Transverse colon (tissue), 4 donors: ENCODE results near the gene MYBPC2. TPM values are rescaled to one million over a fixed set of nuclear protein-coding genes. Genes with fewer than 3 reads are reported as not detected.
A peak's percentile ranks its signal among the peaks of the same experiment; 100 is the strongest.

Experiments
- DNase-seq: peaks from one replicate; pipeline ENCODE4 v3.0.0-alpha.2; 2019
- H3K27ac ChIP-seq, 4 donors: fragments of 200-600 bp; sonication (generic); 2 replicates each; pipeline ENCODE4 v1.5.1; 2016 to 2018; ENCODE audit warnings: inconsistent platforms in 4 of 4
- H3K27me3 ChIP-seq: fragments of 200-600 bp; sonication (generic); 2 replicates; pipeline ENCODE4 v1.5.1; 2017; ENCODE audit warnings: inconsistent platforms
- H3K36me3 ChIP-seq, 4 donors: fragments of 200-600 bp; sonication (generic); 2 replicates each; pipeline ENCODE4 v1.5.1; 2017 to 2019; ENCODE audit warnings: inconsistent platforms in 4 of 4
- H3K4me1 ChIP-seq, 4 donors: fragments of 200-600 bp; sonication (generic); 2 replicates each; pipeline ENCODE4 v1.5.1; 2017 to 2020; ENCODE audit warnings: inconsistent platforms in 4 of 4
- H3K4me3 ChIP-seq, 4 donors: fragments of 200-600 bp; sonication (generic); 1 replicate in 1 of 4; 2 replicates in 3 of 4; pipeline versions ENCODE4 v1.5.1 to v1.6.1; 2017 to 2019; ENCODE audit warnings: inconsistent platforms in 4 of 4
- H3K9me3 ChIP-seq, 2 donors: fragments of 200-600 bp; sonication (generic); 2 replicates each; pipeline ENCODE4 v1.5.1; 2017 to 2019; ENCODE audit warnings: inconsistent platforms in 2 of 2
- CTCF ChIP-seq, 5 experiments: fragments of 200-600 bp in 3 of 5; fragments of 450-650 bp in 2 of 5; sonication (generic) in 3 of 5; IDR thresholded peaks; 1 replicate in 2 of 5; 2 replicates in 3 of 5; pipeline ENCODE4 v1.5.1; 2016 to 2017; ENCODE audit warnings: antibody characterized with exemption in 5 of 5, inconsistent platforms in 3 of 5, mild to moderate bottlenecking in 2 of 5, moderate library complexity in 1 of 5
- EP300 ChIP-seq: sonication (generic); formaldehyde crosslinking; IDR thresholded peaks from one replicate; pipeline ENCODE4 v1.6.1; 2017; ENCODE audit warnings: antibody characterized with exemption, low read depth
- POLR2A ChIP-seq: fragments of 450-650 bp; IDR thresholded peaks from one replicate; pipeline ENCODE4 v1.6.1; 2016; ENCODE audit warnings: antibody characterized with exemption, mild to moderate bottlenecking, moderate library complexity
- POLR2AphosphoS5 ChIP-seq, 3 donors: sonication (generic); formaldehyde crosslinking; IDR thresholded peaks; one replicate each; pipeline ENCODE4 v1.6.1; 2016; ENCODE audit warnings: antibody characterized with exemption in 3 of 3
- WGBS, 2 donors: methylation state at CpG; one replicate each; pipeline ENCODE4 v1.1.5; 2018; ENCODE audit warnings: low coverage in 1 of 2; 5-methylcytosine and 5-hydroxymethylcytosine counted together
- in situ Hi-C, 4 donors: fragments of 200-750 bp; cut with MboI; loops; one replicate each; pipeline versions ENCODE4 v1.15.0 to v1.15.1; 2017; ENCODE audit warnings: low sequenced_read_pairs in 3 of 4, low pct_ligation_motif_present in 1 of 4, low pct_unique_long_range_greater_than_20kb in 1 of 4
- intact Hi-C: fragments of 100-400 bp; cut with DNase I; formaldehyde crosslinking; loops from one replicate; pipeline ENCODE4 v1.15.1; 2023; ENCODE audit warnings: low total_unique reads
- total RNA-seq, 4 donors: library from RNA; depleted of rRNA; stranded (reverse); fragments of >200 nt; gene quantifications; one replicate each; pipeline ENCODE4 v1.1.0, GENCODE V29; 2016

MYBPC2 gene
- total RNA-seq, 4 donors from 2014 or later, result 0.16 to 0.41 TPM; not detected in 2

DNA sequence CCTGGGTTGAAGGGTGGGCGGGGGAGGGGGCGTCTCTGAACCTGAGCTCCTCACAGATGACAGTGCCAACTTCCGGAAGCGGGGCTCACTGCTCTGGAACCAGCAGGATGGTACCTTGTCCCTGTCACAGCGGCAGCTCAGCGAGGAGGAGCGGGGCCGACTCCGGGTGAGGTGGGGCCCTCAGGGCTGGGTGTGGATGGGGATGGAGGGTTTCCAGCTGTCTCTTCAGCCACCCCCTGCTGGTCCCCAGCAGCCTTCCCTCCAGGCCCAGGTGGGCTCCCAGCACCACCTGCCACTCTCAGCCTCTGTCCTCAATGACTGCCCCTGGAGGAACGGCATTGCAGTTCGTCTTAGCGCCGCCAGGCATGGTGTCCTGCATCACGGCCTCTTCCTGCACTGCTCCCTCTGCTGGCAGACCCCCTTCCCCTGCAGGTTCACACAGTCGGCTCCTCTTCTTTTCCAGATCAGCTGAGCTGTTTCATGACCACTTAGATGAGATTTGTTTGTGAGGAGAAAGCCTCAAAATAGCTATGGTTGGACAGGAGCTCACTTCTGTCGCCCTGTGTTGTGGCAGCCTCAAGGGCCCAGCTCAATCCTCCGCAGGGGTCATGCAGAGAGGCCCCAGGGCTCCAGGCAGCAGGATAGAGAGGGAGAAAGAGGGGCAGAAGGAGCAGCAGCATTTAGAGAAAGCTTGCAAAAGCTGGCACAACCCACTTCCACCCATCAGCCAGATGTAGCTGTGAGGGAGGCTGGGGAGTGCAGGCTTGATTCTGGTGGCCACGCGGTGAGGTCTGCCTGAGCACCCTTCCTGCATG is 46.4 kb downstream of the MYBPC2 start:
- intact Hi-C loops, result loop anchor here (5.0 kb wide), 1 partner anchor 1932 kb away; no protein-coding TSS in a partner anchor
- Histone ChIP-seq H3K27me3 (no peaks in the 10 kb centered on the region), H3K4me1 (peaks cover 6 to 16% (median 10%) of the 10 kb centered on the region in 4 donors), H3K36me3 (peaks cover 0 to 37% (median 15%) of the 10 kb centered on the region in 4 donors), H3K9me3 (no peaks in the 10 kb centered on the region), H3K27ac (no peak overlapping the region), H3K4me3 (no peak overlapping the region)
- DNase-seq, result no peak
- WGBS, 2 donors, result 88 to 100% methylated on average over 2 to 19 of the region's 19 CpGs
- in situ Hi-C loops, result no loop called here
- no peak for TF ChIP-seq POLR2AphosphoS5 (IDR thresholded peaks at IDR 0.05)
- TF ChIP-seq EP300, result no peak
- TF ChIP-seq POLR2A, result no peak
- TF ChIP-seq CTCF (IDR thresholded peaks at IDR 0.05), result peak in 2 of 5 experiments; percentile 11 to 20

GRCh38 chr19:50479761-50480251 is 47.1 kb downstream of the MYBPC2 start:
- in situ Hi-C loops (no loop called here), intact Hi-C loops (loop anchor here (5.0 kb wide), 1 partner anchor 1933 kb away; no protein-coding TSS in a partner anchor)
- Histone ChIP-seq H3K27ac (no peak overlapping the region), H3K27me3 (no peaks in the 10 kb centered on the region), H3K4me3 (no peak overlapping the region), H3K36me3 (peaks cover 0 to 37% (median 15%) of the 10 kb centered on the region in 4 donors), H3K9me3 (no peaks in the 10 kb centered on the region), H3K4me1 (peaks cover 6 to 16% (median 10%) of the 10 kb centered on the region in 4 donors)
- TF ChIP-seq CTCF (IDR thresholded peaks at IDR 0.05) (no peak), POLR2A (no peak)
- no peak for DNase-seq
- WGBS, 2 donors, result 99% methylated on average over 15 of the region's 16 CpGs; no CpG with 5 or more reads in 1 of the 2 donors

GRCh38 chr19:50480281-50481111 is 47.8 kb downstream of the MYBPC2 start:
- intact Hi-C loops, result no loop called here
- TF ChIP-seq EP300 (no peak), POLR2AphosphoS5 (IDR thresholded peaks at IDR 0.05) (no peak), CTCF (IDR thresholded peaks at IDR 0.05) (no peak), POLR2A (no peak)
- Histone ChIP-seq H3K9me3 (no peaks in the 10 kb centered on the region), H3K4me1 (peaks cover 6 to 16% (median 10%) of the 10 kb centered on the region in 4 donors), H3K4me3 (no peak overlapping the region), H3K27me3 (no peaks in the 10 kb centered on the region), H3K27ac (no peak overlapping the region), H3K36me3 (peaks cover 0 to 37% (median 15%) of the 10 kb centered on the region in 4 donors)
- 92% methylated on average over 37 of the region's 37 CpGs; no CpG with 5 or more reads in 1 of the 2 donors for WGBS, 2 donors
- DNase-seq, result no peak
- in situ Hi-C loops, result no loop called here
